NOMO-1 (cell line): Measurements from ENCODE around the gene CHAD.
"Not testable (repeated sequence)": the region's sequence is repeated elsewhere in the genome, so short reads cannot be mapped to it uniquely, and the experiment has no call there.

Experiments used
- DNase-seq, 2 experiments: peaks; one replicate each; lab custom pipeline; 2025; ENCODE audit not compliant: unreplicated experiment in 2 of 2; lab: John Stamatoyannopoulos, UW

The CHAD gene

DNA sequence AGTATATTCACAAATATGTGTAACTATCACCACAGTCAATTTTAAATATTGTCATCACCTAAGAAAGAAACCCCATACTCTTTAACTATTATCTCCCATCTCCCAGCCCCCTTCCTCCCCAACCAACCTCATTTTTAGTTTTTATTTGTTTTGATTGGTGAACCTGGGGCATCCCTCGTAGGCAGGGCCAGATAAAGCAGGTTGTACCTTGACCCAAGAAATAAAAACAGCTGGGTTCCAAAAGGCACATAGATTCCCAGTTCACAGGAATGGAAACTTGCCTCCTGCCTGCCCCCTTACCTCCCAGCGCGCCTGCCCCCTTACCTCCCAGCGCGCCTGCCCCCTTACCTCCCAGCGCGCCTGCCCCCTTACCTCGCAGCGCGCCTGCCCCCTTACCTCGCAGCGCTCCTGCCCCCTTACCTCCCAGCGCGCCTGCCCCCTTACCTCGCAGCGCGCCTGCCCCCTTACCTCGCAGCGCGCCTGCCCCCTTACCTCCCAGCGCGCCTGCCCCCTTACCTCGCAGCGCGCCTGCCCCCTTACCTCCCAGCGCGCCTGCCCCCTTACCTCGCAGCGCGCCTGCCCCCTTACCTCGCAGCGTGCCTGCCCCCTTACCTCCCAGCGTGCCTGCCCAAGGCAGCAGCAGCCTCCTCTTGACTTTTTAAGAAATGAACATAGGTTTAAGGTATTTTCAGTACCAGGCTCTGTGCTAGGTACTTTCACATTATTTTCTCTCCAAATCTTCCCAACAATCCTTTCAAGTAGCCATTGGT, 7.3 kb upstream of the CHAD start:
- not testable (repeated sequence) for DNase-seq

DNA sequence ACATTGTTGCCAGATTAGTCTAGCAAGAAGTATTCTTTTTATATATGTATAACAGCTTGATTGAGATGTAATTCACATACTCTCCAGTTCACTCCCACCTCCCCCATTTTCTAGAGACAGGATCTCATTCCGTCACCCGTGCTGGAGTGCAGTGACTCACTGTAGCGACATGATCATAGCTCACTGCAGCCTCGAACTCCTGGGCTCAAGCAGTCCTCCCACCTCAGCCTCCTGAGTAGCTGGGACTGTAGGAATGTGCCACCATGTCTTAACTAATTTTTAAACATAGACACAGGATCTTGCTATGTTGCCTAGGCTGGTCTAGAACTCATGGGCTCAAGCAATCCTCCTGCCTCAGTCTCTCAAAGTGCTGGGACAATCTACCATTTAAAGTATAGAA, 6.7 kb upstream of the CHAD start:
- no peak for DNase-seq

GRCh38 chr17:50474523-50474922, 5.8 kb upstream of the CHAD start:
- DNase-seq = no peak

DNA sequence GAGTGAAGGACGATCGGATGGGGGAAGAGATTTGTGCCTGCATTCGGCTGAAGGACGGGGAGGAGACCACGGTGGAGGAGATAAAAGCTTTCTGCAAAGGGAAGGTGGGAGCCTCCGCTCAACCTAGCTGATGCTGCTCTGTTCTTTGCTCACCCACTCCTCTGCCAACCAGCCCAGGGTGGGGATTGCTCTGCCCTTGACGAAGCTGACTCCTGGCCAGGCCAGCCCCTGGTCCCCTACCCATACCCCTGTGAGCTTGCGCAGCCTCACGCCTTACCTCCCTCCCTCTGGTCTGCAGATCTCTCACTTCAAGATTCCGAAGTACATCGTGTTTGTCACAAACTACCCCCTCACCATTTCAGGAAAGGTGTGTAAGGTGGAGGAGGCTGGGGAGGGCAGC, 5.2 kb upstream of the CHAD start:
- DNase-seq = no peak

GRCh38 chr17:50472761-50473161, 4.1 kb upstream of the CHAD start:
- DNase-seq = not testable (repeated sequence)

DNA sequence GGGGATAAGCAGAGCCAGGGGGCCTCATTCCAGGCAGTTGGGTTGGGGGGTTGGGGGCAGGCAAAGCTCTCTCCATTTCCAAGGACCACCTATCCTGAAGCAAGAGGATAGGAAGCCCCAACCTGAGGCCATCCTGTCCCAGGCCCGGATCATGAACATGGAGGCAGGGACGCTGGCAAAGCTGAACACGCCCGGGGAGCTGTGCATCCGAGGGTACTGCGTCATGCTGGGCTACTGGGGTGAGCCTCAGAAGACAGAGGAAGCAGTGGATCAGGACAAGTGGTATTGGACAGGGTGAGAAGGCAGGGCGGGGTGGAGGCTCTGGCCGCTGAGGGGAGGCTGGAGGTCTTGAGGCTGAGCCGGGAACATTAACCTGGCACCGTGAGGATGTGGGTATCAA, 3.6 kb upstream of the CHAD start:
- no peak for DNase-seq

GRCh38 chr17:50471009-50471905, 2.6 kb upstream of the CHAD start:
- DNase-seq = no peak

GRCh38 chr17:50470426-50470825, 1.7 kb upstream of the CHAD start:
- no peak for DNase-seq

- no peak for DNase-seq
Measured at GRCh38 chr17:50469671-50470305, 1.1 kb upstream of the CHAD start.

DNA sequence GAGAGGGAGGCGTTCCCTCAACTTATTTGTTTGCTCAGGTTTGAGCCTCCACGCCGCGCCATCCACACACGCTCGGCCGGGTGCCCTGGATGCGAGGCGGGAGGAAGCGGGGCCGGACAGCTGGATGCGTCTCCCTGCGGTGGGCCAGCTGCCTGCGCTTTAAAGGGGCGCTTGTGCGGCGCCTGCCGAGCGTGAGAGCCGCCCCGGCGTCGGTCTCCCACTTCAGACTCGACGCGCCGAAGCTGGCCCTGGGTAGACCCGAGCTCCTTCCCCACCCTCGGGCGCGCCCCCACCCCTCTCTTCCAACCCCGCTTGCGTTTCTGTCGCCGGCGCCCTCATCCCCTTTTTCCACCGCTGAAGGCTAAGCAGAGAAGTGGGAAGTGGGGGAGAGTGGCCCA, 527 bp upstream of the CHAD start:
- no peak for DNase-seq

DNA sequence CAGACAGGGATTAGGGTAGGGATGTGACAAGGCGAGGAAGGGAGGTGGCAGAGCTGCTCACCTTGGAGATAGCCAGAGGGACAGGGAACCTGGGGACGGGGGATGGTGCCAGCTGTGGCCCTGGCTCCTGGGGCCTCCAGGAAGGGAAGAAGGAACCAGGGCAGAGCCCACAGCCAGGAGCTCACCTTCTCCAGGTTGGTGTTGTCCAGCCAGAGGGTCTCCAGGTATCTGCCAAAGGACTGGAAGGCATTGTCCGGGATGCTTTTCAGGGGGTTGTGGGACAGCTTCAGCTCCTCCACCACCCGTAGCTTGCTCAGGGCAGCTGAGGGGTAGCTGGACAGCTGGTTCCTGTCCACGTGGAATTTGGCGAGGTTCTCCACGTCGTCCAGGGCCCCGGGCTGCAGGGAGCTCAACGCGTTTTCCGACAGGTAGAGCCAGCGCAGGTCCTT, 801 bp downstream of the CHAD start:
- DNase-seq = no peak

DNA sequence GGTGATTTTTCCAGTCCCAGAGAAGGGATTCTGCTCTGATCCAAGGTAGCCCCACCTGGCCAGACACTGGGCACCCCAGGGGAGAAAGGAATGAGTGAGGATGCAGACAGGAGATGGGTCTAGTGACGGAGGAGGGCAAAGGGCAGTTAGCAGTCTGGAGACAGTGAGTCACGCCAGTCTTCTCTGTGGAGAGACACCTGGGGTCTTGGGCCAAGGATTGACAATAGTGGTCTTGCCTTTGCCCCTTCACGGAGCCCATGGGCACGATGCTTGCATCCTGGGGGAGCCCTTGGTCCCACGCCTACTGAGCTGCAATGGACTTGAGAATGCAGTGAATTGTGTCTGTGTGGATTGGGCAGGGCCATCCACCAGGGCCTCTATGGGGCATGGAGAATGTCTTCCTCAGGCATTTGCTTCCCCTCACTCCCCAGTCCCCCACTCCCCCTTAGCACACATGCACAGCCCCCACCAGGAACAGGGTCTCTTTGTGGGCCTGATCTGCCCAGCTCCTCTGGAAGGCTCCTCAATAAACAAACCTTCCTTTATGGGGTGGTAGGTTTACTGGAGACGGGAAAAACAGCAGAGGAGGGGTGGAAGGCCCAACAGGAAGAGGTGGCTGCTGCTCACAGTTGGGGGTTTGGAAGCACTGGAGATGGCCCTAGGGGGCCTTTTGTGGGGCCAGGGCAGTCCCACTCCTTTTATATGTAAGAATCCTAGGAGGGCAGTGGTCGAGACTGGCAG, 1.4 kb downstream of the CHAD start:
- no peak for DNase-seq

- no peak for DNase-seq
Measured at GRCh38 chr17:50466371-50467113, 2.1 kb downstream of the CHAD start.

DNA sequence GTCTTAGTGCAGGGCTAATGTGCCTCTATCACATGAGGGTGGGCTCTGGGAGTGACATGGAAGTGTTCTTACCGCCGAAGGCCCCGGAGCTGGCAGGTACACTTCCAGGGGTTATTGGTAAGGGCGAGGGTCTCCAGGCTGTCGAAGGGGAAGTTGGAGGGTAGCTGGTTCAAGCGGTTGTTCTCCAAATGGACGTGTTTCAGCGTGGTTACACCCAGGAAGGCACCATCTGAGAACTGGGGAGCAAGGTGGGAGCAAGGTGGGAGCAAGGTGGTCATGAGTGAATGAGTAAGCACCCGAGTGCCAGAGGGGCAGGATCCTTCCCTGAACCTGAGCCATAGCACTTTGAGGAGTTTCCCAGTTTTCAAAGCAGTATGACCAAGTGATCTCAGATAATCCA, 3.0 kb downstream of the CHAD start:
- no peak for DNase-seq

DNA sequence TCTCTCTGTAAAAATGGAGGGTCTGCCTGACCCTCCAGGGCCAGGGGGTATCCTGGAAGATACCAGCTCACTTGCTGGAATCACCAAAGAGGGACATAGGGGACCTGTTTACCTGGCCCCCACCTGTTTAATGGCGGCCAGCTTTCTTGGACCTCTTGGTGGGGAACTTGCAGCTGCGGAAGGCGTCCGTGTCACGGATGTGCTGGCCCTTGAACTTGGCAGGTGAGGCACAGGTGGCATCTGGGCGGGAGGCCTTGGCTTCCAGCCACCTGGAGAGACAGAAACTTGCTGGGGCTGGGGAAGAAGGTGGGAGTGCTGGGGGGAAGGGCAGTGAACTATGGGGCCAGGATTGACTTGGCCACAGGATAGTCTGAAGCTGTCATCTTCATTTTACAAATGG, 3.5 kb downstream of the CHAD start:
- DNase-seq = no peak

- DNase-seq = no peak
Measured at GRCh38 chr17:50464736-50465135, 3.9 kb downstream of the CHAD start.

DNA sequence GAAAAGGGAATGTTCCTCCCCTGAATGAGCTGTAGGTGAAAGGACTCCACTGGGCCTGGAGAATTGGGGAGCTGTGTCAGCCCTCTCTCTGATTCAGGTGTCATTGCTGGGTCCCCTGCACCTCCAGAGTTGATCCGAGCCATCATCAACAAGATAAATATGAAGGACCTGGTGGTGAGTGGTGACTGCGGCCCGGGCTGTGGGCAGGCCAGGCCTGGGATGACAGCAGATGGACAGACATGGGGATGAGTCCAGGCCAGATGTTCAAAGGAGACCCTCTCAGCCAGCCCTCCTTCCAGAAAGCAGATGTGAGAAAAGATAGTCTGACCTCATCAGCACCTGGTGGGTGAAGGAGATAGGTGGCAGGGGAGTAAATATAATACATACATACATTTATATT, 4.6 kb downstream of the CHAD start:
- no peak for DNase-seq

DNA sequence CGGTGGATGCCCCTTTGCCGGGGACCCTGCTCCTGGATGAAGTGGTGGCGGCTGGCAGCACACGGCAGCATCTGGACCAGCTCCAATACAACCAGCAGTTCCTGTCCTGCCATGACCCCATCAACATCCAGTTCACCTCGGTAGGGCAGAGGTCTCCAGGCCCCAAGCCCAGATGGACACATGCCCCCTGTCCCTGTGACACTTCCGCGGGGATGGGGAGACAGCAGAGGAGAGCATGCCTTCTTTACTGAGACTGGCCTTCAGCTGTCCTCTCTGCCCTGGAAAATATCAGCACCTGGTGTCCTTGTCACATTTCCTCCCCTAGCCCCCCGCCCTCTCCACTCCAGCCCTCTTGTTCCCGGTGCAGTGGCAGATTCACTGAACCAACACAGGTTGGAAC, 6.2 kb downstream of the CHAD start:
- DNase-seq = no peak

- DNase-seq = no peak
Measured at GRCh38 chr17:50461550-50462132, 7.0 kb downstream of the CHAD start.
